Measurements from ENCODE around the gene OTP. TPM values are rescaled to one million over a fixed set of nuclear protein-coding genes. Genes with fewer than 3 reads are reported as not detected.

Gene OTP
- total RNA-seq: not detected

- ChIA-PET CTCF (no interaction called here), POLR2A (no interaction called here)
- DNase-seq (no peak), ATAC-seq (no peak)
- H3K4me3 Mint-ChIP-seq: peak within 1 kb of the TSS; percentile 55
- peaks cover 70% of the 10 kb centered on the region for H3K27me3 Mint-ChIP-seq (ENCODE audit: low read depth)
- peaks cover 16% of the 10 kb centered on the region for H3K36me3 Mint-ChIP-seq (ENCODE audit: low read depth)
- peak within 1 kb of the TSS; percentile 48 for H3K27ac Mint-ChIP-seq
- peaks cover 11% of the 10 kb centered on the region for H3K4me1 Mint-ChIP-seq (ENCODE audit: low read depth)
- H3K9me3 Mint-ChIP-seq (ENCODE audit: insufficient read depth): no peaks in the 10 kb centered on the region
Observed at GRCh38 chr5:77637998-77638762, at the start of gene OTP. OTP (minus strand) TSS chr5:77638713; CDS start chr5:77638549, 164 bp downstream.

GRCh38 chr5:77683171-77683732, 44.7 kb upstream of the OTP start:
- POLR2A ChIA-PET: no interaction called here
- CTCF ChIA-PET: no interaction called here
- no peaks in the 10 kb centered on the region for H3K9me3 Mint-ChIP-seq (ENCODE audit: insufficient read depth)
- H3K36me3 Mint-ChIP-seq (ENCODE audit: low read depth): peaks cover 4% of the 10 kb centered on the region
- no peaks in the 10 kb centered on the region for H3K4me1 Mint-ChIP-seq (ENCODE audit: low read depth)
- H3K27ac Mint-ChIP-seq: no peak overlapping the region
- H3K27me3 Mint-ChIP-seq (ENCODE audit: low read depth): peaks cover 7% of the 10 kb centered on the region
- no peak for DNase-seq
- no peak overlapping the region for H3K4me3 Mint-ChIP-seq
- no peak for ATAC-seq

GRCh38 chr5:77670526-77670925, 32.0 kb upstream of the OTP start:
- no peaks in the 10 kb centered on the region for H3K36me3 Mint-ChIP-seq (ENCODE audit: low read depth)
- no peak overlapping the region for H3K4me3 Mint-ChIP-seq
- POLR2A ChIA-PET: no interaction called here
- H3K4me1 Mint-ChIP-seq (ENCODE audit: low read depth): no peaks in the 10 kb centered on the region
- no peak for DNase-seq
- H3K27ac Mint-ChIP-seq: no peak overlapping the region
- H3K27me3 Mint-ChIP-seq (ENCODE audit: low read depth): peaks cover 11% of the 10 kb centered on the region
- ATAC-seq: no peak
- CTCF ChIA-PET: interaction anchor here (1.7 kb wide), 1 partner anchor 23 kb away, joined by 4 read pairs; no protein-coding TSS in a partner anchor
- H3K9me3 Mint-ChIP-seq (ENCODE audit: insufficient read depth): no peaks in the 10 kb centered on the region

- no peaks in the 10 kb centered on the region for H3K36me3 Mint-ChIP-seq (ENCODE audit: low read depth)
- DNase-seq (no peak), ATAC-seq (no peak)
- POLR2A ChIA-PET: interaction anchor here (0.6 kb wide), 1 partner anchor 546 kb away, joined by 3 read pairs; no protein-coding TSS in a partner anchor
- peaks cover 10% of the 10 kb centered on the region for H3K27me3 Mint-ChIP-seq (ENCODE audit: low read depth)
- H3K9me3 Mint-ChIP-seq (ENCODE audit: insufficient read depth): no peaks in the 10 kb centered on the region
- H3K4me1 Mint-ChIP-seq (ENCODE audit: low read depth): no peaks in the 10 kb centered on the region
- H3K4me3 Mint-ChIP-seq: no peak overlapping the region
- CTCF ChIA-PET: interaction anchor here (1.7 kb wide), 1 partner anchor 23 kb away, joined by 4 read pairs; no protein-coding TSS in a partner anchor
- no peak overlapping the region for H3K27ac Mint-ChIP-seq
Observed at GRCh38 chr5:77669677-77670076, 31.2 kb upstream of the OTP start.

GRCh38 chr5:77663090-77663863, 24.8 kb upstream of the OTP start:
- no peak for DNase-seq
- Mint-ChIP-seq H3K27me3 (ENCODE audit: low read depth) (peaks cover 12% of the 10 kb centered on the region), H3K4me1 (ENCODE audit: low read depth) (no peaks in the 10 kb centered on the region), H3K9me3 (ENCODE audit: insufficient read depth) (no peaks in the 10 kb centered on the region), H3K36me3 (ENCODE audit: low read depth) (no peaks in the 10 kb centered on the region), H3K4me3 (no peak overlapping the region), H3K27ac (no peak overlapping the region)
- ATAC-seq: no peak
- POLR2A ChIA-PET: no interaction called here
- CTCF ChIA-PET: interaction anchor here (1.3 kb wide), 1 partner anchor 586 kb away, joined by 3 read pairs; no protein-coding TSS in a partner anchor

- POLR2A ChIA-PET: no interaction called here
- no peak for ATAC-seq
- H3K9me3 Mint-ChIP-seq (ENCODE audit: insufficient read depth): no peaks in the 10 kb centered on the region
- no peaks in the 10 kb centered on the region for H3K4me1 Mint-ChIP-seq (ENCODE audit: low read depth)
- H3K4me3 Mint-ChIP-seq: no peak overlapping the region
- CTCF ChIA-PET: interaction anchor here (1.3 kb wide), 1 partner anchor 585 kb away, joined by 3 read pairs; no protein-coding TSS in a partner anchor
- H3K36me3 Mint-ChIP-seq (ENCODE audit: low read depth): no peaks in the 10 kb centered on the region
- no peak for DNase-seq
- H3K27me3 Mint-ChIP-seq (ENCODE audit: low read depth): peaks cover 16% of the 10 kb centered on the region
- no peak overlapping the region for H3K27ac Mint-ChIP-seq
Observed at GRCh38 chr5:77662635-77663034, 24.1 kb upstream of the OTP start.

- CTCF ChIA-PET: no interaction called here
- Mint-ChIP-seq H3K4me1 (ENCODE audit: low read depth) (no peaks in the 10 kb centered on the region), H3K27me3 (ENCODE audit: low read depth) (peaks cover 39% of the 10 kb centered on the region), H3K36me3 (ENCODE audit: low read depth) (no peaks in the 10 kb centered on the region), H3K27ac (no peak overlapping the region), H3K4me3 (no peak overlapping the region), H3K9me3 (ENCODE audit: insufficient read depth) (no peaks in the 10 kb centered on the region)
- POLR2A ChIA-PET: no interaction called here
- ATAC-seq (no peak), DNase-seq (no peak)
Observed at GRCh38 chr5:77658662-77659061, 20.1 kb upstream of the OTP start.

GRCh38 chr5:77651343-77651742, 12.8 kb upstream of the OTP start:
- ChIA-PET CTCF (no interaction called here), POLR2A (no interaction called here)
- Mint-ChIP-seq H3K27me3 (ENCODE audit: low read depth) (peaks cover 49% of the 10 kb centered on the region), H3K4me3 (no peak overlapping the region), H3K36me3 (ENCODE audit: low read depth) (no peaks in the 10 kb centered on the region), H3K27ac (no peak overlapping the region), H3K4me1 (ENCODE audit: low read depth) (no peaks in the 10 kb centered on the region), H3K9me3 (ENCODE audit: insufficient read depth) (no peaks in the 10 kb centered on the region)
- no peak for DNase-seq
- no peak for ATAC-seq

- Mint-ChIP-seq H3K4me1 (ENCODE audit: low read depth) (no peaks in the 10 kb centered on the region), H3K9me3 (ENCODE audit: insufficient read depth) (no peaks in the 10 kb centered on the region), H3K27me3 (ENCODE audit: low read depth) (peaks cover 51% of the 10 kb centered on the region), H3K4me3 (no peak overlapping the region), H3K36me3 (ENCODE audit: low read depth) (no peaks in the 10 kb centered on the region), H3K27ac (no peak overlapping the region)
- ChIA-PET CTCF (no interaction called here), POLR2A (no interaction called here)
- no peak for DNase-seq
- no peak for ATAC-seq
Observed at GRCh38 chr5:77650686-77651085, 12.2 kb upstream of the OTP start.

GRCh38 chr5:77649776-77650175, 11.3 kb upstream of the OTP start:
- no peak for ATAC-seq
- ChIA-PET CTCF (no interaction called here), POLR2A (no interaction called here)
- Mint-ChIP-seq H3K36me3 (ENCODE audit: low read depth) (no peaks in the 10 kb centered on the region), H3K27ac (no peak overlapping the region), H3K4me3 (no peak overlapping the region), H3K27me3 (ENCODE audit: low read depth) (peaks cover 53% of the 10 kb centered on the region), H3K4me1 (ENCODE audit: low read depth) (peaks cover 3% of the 10 kb centered on the region), H3K9me3 (ENCODE audit: insufficient read depth) (no peaks in the 10 kb centered on the region)
- DNase-seq: no peak

GRCh38 chr5:77645995-77646639, 7.6 kb upstream of the OTP start:
- Mint-ChIP-seq H3K27ac (no peak overlapping the region), H3K36me3 (ENCODE audit: low read depth) (peaks cover 3% of the 10 kb centered on the region), H3K4me1 (ENCODE audit: low read depth) (peaks cover 14% of the 10 kb centered on the region), H3K27me3 (ENCODE audit: low read depth) (peaks cover 66% of the 10 kb centered on the region), H3K4me3 (peak overlapping the region; percentile 21), H3K9me3 (ENCODE audit: insufficient read depth) (no peaks in the 10 kb centered on the region)
- DNase-seq (no peak), ATAC-seq (no peak)
- POLR2A ChIA-PET: no interaction called here
- CTCF ChIA-PET: interaction anchor here (0.9 to 1.5 kb wide), 2 partner anchors 11 to 24 kb away, joined by 3 to 4 read pairs; no protein-coding TSS in a partner anchor
